Left ventricle myocardium superior (tissue), 1 donor: ENCODE results near the gene ZNF28. TPM values are rescaled to one million over a fixed set of nuclear protein-coding genes. Genes with fewer than 3 reads are reported as not detected.
"Not testable (repeated sequence)": the region's sequence is repeated elsewhere in the genome, so short reads cannot be mapped to it uniquely, and the experiment has no call there.

ENCODE experiments used
- ATAC-seq: fragments of 200-7000 bp; cut with Tn5 transposase; one replicate; pipeline ENCODE4 v1.9.1; 2020; ENCODE audit warnings: mild to moderate bottlenecking, moderate library complexity
- DNase-seq: peaks from one replicate; pipeline ENCODE4 v3.0.0-alpha.2; 2020
- intact Hi-C: fragments of 100-400 bp; cut with micrococcal nuclease; formaldehyde crosslinking; loops from one replicate; pipeline ENCODE4 v1.11.0; 2022
- total RNA-seq: library from RNA; stranded (reverse); fragmentation: NEBNext Ultra II Directional; extraction: Animal tissue kit (Norgen Biotek cat#: 25700); gene quantifications from one replicate; pipeline ENCODE4 v1.2.1, GENCODE V29; 2021
- donor health status: DM: no; HTN: yes; CAD: no; lungs with severe emphysema.

ZNF28 gene
- total RNA-seq, 1 donor from 2014 or later = 9.2 TPM

DNA sequence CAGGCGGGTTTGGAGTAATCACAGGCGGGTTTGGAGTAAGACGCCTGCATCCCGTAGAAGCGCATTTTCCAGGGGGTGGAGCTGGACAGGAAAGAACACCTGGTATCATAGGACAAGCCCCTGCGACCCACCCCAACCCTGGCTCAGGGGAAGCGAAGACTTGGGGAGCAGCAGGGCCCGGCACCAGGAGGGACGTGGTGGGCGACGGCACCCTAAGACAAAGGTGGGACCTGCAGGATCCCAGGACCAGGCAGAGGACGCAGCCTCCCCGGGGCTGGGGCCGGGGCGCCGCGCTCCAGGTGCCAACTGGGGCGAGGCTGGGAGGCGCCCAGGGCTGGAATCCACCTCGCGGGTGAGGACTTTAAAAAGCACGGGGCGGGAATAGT, 35.4 kb downstream of the ZNF28 start:
- intact Hi-C loops = no loop called here
- ATAC-seq = peak; percentile 50

DNA sequence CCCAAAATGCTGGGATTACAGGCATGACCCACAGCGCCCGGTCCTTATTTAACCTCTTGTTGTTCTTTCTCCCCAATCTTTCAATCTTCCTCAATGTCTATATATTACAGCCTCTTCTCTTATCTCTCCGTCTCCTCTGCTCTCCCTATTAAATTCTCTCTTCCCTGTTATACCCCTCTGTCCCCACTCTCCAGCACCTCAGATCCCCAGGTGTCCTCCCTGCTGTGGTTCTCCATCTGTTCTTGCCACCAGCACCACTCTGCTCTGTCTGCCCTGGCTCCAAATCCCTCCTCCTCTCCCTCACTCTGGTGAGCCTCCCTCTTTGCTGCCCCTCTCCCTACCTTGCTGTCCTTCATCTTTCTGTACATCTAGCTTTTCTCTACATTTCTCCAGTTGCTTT, 35.9 kb downstream of the ZNF28 start:
- intact Hi-C loops = no loop called here
- DNase-seq (no peak), ATAC-seq (no peak)

More for the DNA sequence above, 35.4 kb downstream of the ZNF28 start:
- DNase-seq = peak; percentile 28

DNA sequence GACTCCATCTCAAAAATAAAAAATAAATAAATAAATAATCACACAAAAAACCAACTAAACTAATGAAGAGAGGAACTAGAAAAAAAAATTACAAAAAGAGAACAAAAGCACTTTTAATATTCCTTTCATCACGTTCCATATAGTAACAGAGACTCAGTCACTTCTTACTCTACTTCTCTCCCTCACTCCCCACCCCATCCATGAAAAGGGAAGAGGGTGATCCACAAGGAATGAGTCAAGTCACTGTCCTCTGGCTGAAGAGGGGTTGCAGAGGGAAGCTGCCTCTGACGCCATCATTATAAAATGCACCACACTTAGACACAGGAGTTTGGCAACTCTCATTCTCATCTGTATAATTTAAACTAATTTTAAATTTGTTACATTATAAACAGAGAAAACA, 38.6 kb downstream of the ZNF28 start:
- intact Hi-C loops, ATAC-seq, DNase-seq: not testable (repeated sequence)

DNA sequence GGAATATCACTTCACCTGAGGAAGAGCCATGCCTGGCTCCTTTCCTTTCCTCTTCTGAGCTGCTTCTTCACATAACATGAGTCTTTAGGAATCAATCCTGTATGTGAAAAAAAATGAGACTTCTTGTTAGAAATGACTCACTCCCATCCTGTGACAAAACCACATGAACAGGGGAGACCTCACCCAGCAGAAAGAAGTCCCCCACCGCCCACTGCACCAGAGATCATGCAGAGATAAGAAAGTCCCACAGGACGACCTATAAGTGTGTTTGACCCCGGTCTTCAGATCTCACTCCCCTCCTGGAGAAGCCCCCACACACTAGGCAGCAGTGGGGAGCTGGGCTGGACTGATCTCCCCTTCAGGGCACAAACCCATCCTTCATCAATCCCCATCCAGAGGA, 42.6 kb downstream of the ZNF28 start:
- no peak for ATAC-seq
- intact Hi-C loops = no loop called here
- no peak for DNase-seq

DNA sequence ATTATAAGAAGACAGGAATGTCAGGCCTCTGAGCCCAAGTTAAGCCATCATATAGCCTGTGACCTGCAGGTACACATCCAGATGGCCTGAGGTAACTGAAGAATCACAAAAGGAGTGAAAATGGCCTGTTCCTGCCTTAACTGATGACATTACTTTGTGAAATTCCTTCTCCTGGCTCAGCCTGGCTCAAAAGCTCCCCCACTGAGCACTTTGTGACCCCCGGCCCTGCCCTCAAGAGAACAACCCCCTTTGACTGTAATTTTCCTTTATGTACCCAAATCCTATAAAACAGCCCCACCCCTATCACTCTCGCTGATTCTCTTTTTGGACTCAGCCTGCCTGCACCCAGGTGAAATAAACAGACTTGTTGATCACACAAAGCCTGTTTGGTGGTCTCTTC, 65.0 kb downstream of the ZNF28 start:
- DNase-seq, ATAC-seq, intact Hi-C loops: not testable (repeated sequence)

GRCh38 chr19:52749780-52750179, 71.7 kb downstream of the ZNF28 start:
- intact Hi-C loops = no loop called here
- DNase-seq (no peak), ATAC-seq (no peak)

- intact Hi-C loops = no loop called here
- no peak for ATAC-seq
- no peak for DNase-seq
Observed at GRCh38 chr19:52748336-52748950, 73.0 kb downstream of the ZNF28 start.

Other genes with a start within 250 kb of the ZNF28 start
- gene ZNF83, start 183.3 kb downstream of the ZNF28 start, total RNA-seq = 15.8 TPM
- 6.9 TPM for gene ZNF611, start 86.6 kb downstream of the ZNF28 start, total RNA-seq
- gene ZNF600, start 34.8 kb downstream of the ZNF28 start, total RNA-seq = 2.0 TPM
- gene ZNF468, start 36.0 kb upstream of the ZNF28 start, total RNA-seq = 8.1 TPM
- gene ZNF320, start 76.0 kb upstream of the ZNF28 start, total RNA-seq = 9.3 TPM
- gene ZNF888, start 101.8 kb upstream of the ZNF28 start, total RNA-seq = 1.4 TPM
- gene ZNF816, start 141.2 kb upstream of the ZNF28 start, total RNA-seq = 4.4 TPM
- not detected for gene ERVV-1, start 192.3 kb upstream of the ZNF28 start, total RNA-seq
- gene ERVV-2, start 223.1 kb upstream of the ZNF28 start, total RNA-seq = not detected